Erythroblast (primary cell): Measurements from ENCODE around the gene FHOD1.

Experiments
- DNase-seq, 2 experiments: peaks; one replicate each; lab custom pipeline; 2025; lab: John Stamatoyannopoulos, UW
- GATA1 ChIP-seq: IDR thresholded peaks from 2 replicates; pipeline ENCODE4 v1.6.1; 2011; ENCODE audit warnings: low read depth, mild to moderate bottlenecking, control low read depth, low read length, moderate library complexity
- POLR2A ChIP-seq: IDR thresholded peaks from 2 replicates; pipeline ENCODE4 v1.6.1; 2011; ENCODE audit warnings: mild to moderate bottlenecking, low read length

The FHOD1 gene

GRCh38 chr16:67265834-67266233, 18.6 kb upstream of the FHOD1 start:
- TF ChIP-seq POLR2A (peak; percentile 18), GATA1 (no peak)
- DNase-seq, result no peak

GRCh38 chr16:67264866-67265265, 17.6 kb upstream of the FHOD1 start:
- TF ChIP-seq POLR2A (no peak), GATA1 (no peak)
- DNase-seq, result no peak

GRCh38 chr16:67264277-67264676, 17.0 kb upstream of the FHOD1 start:
- no peak for DNase-seq
- no peak for TF ChIP-seq POLR2A
- no peak for TF ChIP-seq GATA1

- TF ChIP-seq POLR2A (no peak), GATA1 (no peak)
These were observed 15.9 kb upstream of the FHOD1 start for GRCh38 chr16:67263201-67263600.

GRCh38 chr16:67260426-67261063, 13.3 kb upstream of the FHOD1 start:
- DNase-seq, result peak; percentile 73 to 81
- TF ChIP-seq POLR2A, result no peak
- TF ChIP-seq GATA1, result no peak

More at GRCh38 chr16:67263201-67263600, 15.9 kb upstream of the FHOD1 start:
- DNase-seq, result no peak

- TF ChIP-seq GATA1 (no peak), POLR2A (no peak)
- DNase-seq, result no peak
These were observed 12.4 kb upstream of the FHOD1 start for GRCh38 chr16:67259705-67260104.

GRCh38 chr16:67258161-67258835, 11.0 kb upstream of the FHOD1 start:
- DNase-seq, result no peak
- TF ChIP-seq GATA1, result no peak
- TF ChIP-seq POLR2A, result no peak

- DNase-seq, result no peak
- no peak for TF ChIP-seq GATA1
These were observed 10.3 kb upstream of the FHOD1 start for GRCh38 chr16:67257486-67258160.

GRCh38 chr16:67256701-67257230, 9.5 kb upstream of the FHOD1 start:
- DNase-seq, result no peak
- TF ChIP-seq POLR2A (no peak), GATA1 (no peak)

GRCh38 chr16:67255553-67256221, 8.4 kb upstream of the FHOD1 start:
- TF ChIP-seq POLR2A, result no peak
- no peak for DNase-seq

- peak; percentile 68 to 79 for DNase-seq
- TF ChIP-seq POLR2A, result no peak
- no peak for TF ChIP-seq GATA1
These were observed 7.7 kb upstream of the FHOD1 start for GRCh38 chr16:67254801-67255552.

- no peak for DNase-seq
- TF ChIP-seq GATA1, result no peak
- no peak for TF ChIP-seq POLR2A
These were observed 5.6 kb upstream of the FHOD1 start for GRCh38 chr16:67252609-67253497.

- no peak for TF ChIP-seq POLR2A
- no peak for TF ChIP-seq GATA1
- no peak for DNase-seq
These were observed 2.7 kb upstream of the FHOD1 start for GRCh38 chr16:67250045-67250327.
